Mesenchymal stem cell (in vitro differentiated cells and primary cell): Measurements from ENCODE around the gene CCDC70.
A peak's percentile ranks its signal among the peaks of the same experiment; 100 is the strongest.

ENCODE experiments used
- DNase-seq: peaks from one replicate; pipeline ENCODE4 v3.0.0-alpha.2; 2013
- H2AFZ ChIP-seq: one replicate; pipeline ENCODE4 v1.6.1; 2013; ENCODE audit warnings: low read depth, mild to moderate bottlenecking, control low read depth, inconsistent platforms, low read length, moderate library complexity
- H2AK5ac ChIP-seq: 2 replicates; pipeline ENCODE4 v1.6.1; 2013; ENCODE audit warnings: low read length, moderate library complexity, mild to moderate bottlenecking, inconsistent platforms; ENCODE audit not compliant: severe bottlenecking
- H2BK120ac ChIP-seq: one replicate; pipeline ENCODE4 v1.6.1; 2013; ENCODE audit warnings: low read depth, mild to moderate bottlenecking, inconsistent platforms, low read length, moderate library complexity
- H2BK12ac ChIP-seq, 2 experiments: one replicate each; pipeline ENCODE4 v1.6.1; 2013; ENCODE audit warnings: inconsistent platforms in 2 of 2, low read length in 2 of 2, mild to moderate bottlenecking in 2 of 2, moderate library complexity in 2 of 2, control low read depth in 1 of 2
- H2BK15ac ChIP-seq: one replicate; pipeline ENCODE4 v1.6.1; 2013; ENCODE audit warnings: mild to moderate bottlenecking, low read depth, inconsistent platforms; ENCODE audit not compliant: poor library complexity, severe bottlenecking
- H2BK5ac ChIP-seq: 2 replicates; pipeline ENCODE4 v1.6.1; 2013; ENCODE audit warnings: low read depth, mild to moderate bottlenecking, low read length, control low read depth, inconsistent platforms; ENCODE audit not compliant: poor library complexity, severe bottlenecking
- H3K14ac ChIP-seq, 2 experiments: one replicate each; pipeline ENCODE4 v1.6.1; 2013; ENCODE audit warnings: inconsistent platforms in 2 of 2, low read length in 2 of 2, control low read depth in 1 of 2, mild to moderate bottlenecking in 1 of 2, moderate library complexity in 1 of 2
- H3K18ac ChIP-seq, 2 experiments: one replicate each; pipeline ENCODE4 v1.6.1; 2013; ENCODE audit warnings: inconsistent platforms in 2 of 2, low read length in 2 of 2, control low read depth in 1 of 2, low read depth in 1 of 2, mild to moderate bottlenecking in 1 of 2
- H3K23ac ChIP-seq, 2 experiments: one replicate each; pipeline ENCODE4 v1.6.1; 2013; ENCODE audit warnings: inconsistent platforms in 2 of 2, low read length in 2 of 2, mild to moderate bottlenecking in 2 of 2, moderate library complexity in 2 of 2, control low read depth in 1 of 2
- H3K27ac ChIP-seq: 2 replicates; pipeline ENCODE4 v1.5.1; 2013; ENCODE audit warnings: mild to moderate bottlenecking, moderate library complexity, low read length, control low read depth, inconsistent platforms; ENCODE audit not compliant: poor library complexity, severe bottlenecking
- H3K27me3 ChIP-seq, 2 experiments: 2 replicates each; pipeline versions ENCODE4 v1.6.1 to v1.7.0; 2013; ENCODE audit warnings: low read length in 2 of 2, mild to moderate bottlenecking in 2 of 2, moderate library complexity in 2 of 2, control low read depth in 1 of 2, inconsistent platforms in 1 of 2; ENCODE audit not compliant: control insufficient read depth in 1 of 2, insufficient read depth in 1 of 2
- H3K36me3 ChIP-seq, 2 experiments: 2 replicates each; pipeline versions ENCODE4 v1.6.1 to v1.7.0; 2013; ENCODE audit warnings: low read length in 2 of 2, control low read depth in 1 of 2, inconsistent platforms in 1 of 2, low read depth in 1 of 2, mild to moderate bottlenecking in 1 of 2; ENCODE audit not compliant: insufficient read depth in 2 of 2, control insufficient read depth in 1 of 2
- H3K4ac ChIP-seq, 2 experiments: one replicate each; pipeline ENCODE4 v1.6.1; 2013; ENCODE audit warnings: inconsistent platforms in 2 of 2, low read length in 2 of 2, mild to moderate bottlenecking in 2 of 2, moderate library complexity in 2 of 2, control low read depth in 1 of 2, low read depth in 1 of 2
- H3K4me1 ChIP-seq: 2 replicates; pipeline ENCODE4 v1.6.1; 2013; ENCODE audit warnings: low read depth, low read length, control low read depth; ENCODE audit not compliant: control insufficient read depth, insufficient read depth
- H3K4me2 ChIP-seq: 2 replicates; pipeline ENCODE4 v1.6.1; 2013; ENCODE audit warnings: low read length, mild to moderate bottlenecking, inconsistent platforms; ENCODE audit not compliant: poor library complexity, severe bottlenecking
- H3K4me3 ChIP-seq, 2 experiments: 2 replicates each; pipeline versions ENCODE4 v1.5.1 to v1.7.0; 2013; ENCODE audit warnings: low read length in 2 of 2, mild to moderate bottlenecking in 2 of 2, control low read depth in 1 of 2, low read depth in 1 of 2; ENCODE audit not compliant: insufficient read depth in 1 of 2
- H3K79me1 ChIP-seq: replicated peaks from 2 replicates; pipeline ENCODE4 v1.6.1; 2013; ENCODE audit warnings: mild to moderate bottlenecking, control low read depth, low read length, inconsistent platforms; ENCODE audit not compliant: poor library complexity, severe bottlenecking
- H3K9ac ChIP-seq: 2 replicates; pipeline ENCODE4 v1.7.0; 2013; ENCODE audit warnings: mild to moderate bottlenecking, low read length, moderate library complexity
- H3K9me3 ChIP-seq: 2 replicates; pipeline ENCODE4 v1.7.0; 2013; ENCODE audit warnings: mild to moderate bottlenecking, low read length; ENCODE audit not compliant: control insufficient read depth
- H4K8ac ChIP-seq: one replicate; pipeline ENCODE4 v1.6.1; 2013; ENCODE audit warnings: inconsistent platforms, mild to moderate bottlenecking, low read length, moderate library complexity
- H4K91ac ChIP-seq: one replicate; pipeline ENCODE4 v1.6.1; 2013; ENCODE audit warnings: mild to moderate bottlenecking, low read length, inconsistent platforms
- WGBS: methylation state at CpG from one replicate; pipeline ENCODE4 v1.1.7; 2013; ENCODE audit warnings: mixed read lengths; 5-methylcytosine and 5-hydroxymethylcytosine counted together

The CCDC70 gene

DNA sequence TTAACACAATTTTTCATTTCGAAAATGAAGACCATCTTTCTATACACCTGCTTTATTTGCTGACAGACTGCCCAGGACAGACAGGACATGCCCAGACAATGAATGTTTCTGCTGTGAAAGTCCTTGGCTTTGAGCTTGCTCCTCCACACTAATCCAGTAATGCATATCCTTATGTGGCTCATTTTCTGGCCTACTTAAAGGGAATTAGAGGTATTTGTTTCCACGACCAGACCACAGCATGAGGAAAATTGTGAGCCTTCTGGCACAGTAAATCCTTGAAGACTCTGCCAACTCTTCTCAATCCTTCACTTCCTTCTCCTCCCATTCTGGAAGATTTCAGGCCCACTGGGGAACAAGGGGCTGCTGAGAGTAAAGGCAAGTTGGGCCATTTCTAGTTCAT, 25.7 kb downstream of the CCDC70 start:
- no peak overlapping the region for H3K4ac ChIP-seq
- H3K36me3 ChIP-seq, result no peaks in the 10 kb centered on the region
- DNase-seq, result no peak
- H2AK5ac ChIP-seq, result no peak overlapping the region
- H2BK12ac ChIP-seq, result no peak overlapping the region
- H3K4me2 ChIP-seq, result no peak overlapping the region
- H4K8ac ChIP-seq, result no peak overlapping the region
- no peak overlapping the region for H3K9ac ChIP-seq
- H3K14ac ChIP-seq, result no peak overlapping the region
- no peak overlapping the region for H2AFZ ChIP-seq
- H2BK15ac ChIP-seq, result no peak overlapping the region
- H2BK5ac ChIP-seq, result no peak overlapping the region
- no peaks in the 10 kb centered on the region for H3K79me1 ChIP-seq
- no peak overlapping the region for H3K4me3 ChIP-seq
- H3K27ac ChIP-seq, result no peak overlapping the region
- peaks cover 8% of the 10 kb centered on the region for H3K9me3 ChIP-seq
- WGBS, result 67% methylated on average over 2 of the region's 2 CpGs
- no peak overlapping the region for H3K23ac ChIP-seq
- peaks cover 19 to 39% of the 10 kb centered on the region in 2 experiments for H3K27me3 ChIP-seq
- no peak overlapping the region for H4K91ac ChIP-seq
- no peak overlapping the region for H2BK120ac ChIP-seq
- no peaks in the 10 kb centered on the region for H3K4me1 ChIP-seq
- no peak overlapping the region for H3K18ac ChIP-seq

DNA sequence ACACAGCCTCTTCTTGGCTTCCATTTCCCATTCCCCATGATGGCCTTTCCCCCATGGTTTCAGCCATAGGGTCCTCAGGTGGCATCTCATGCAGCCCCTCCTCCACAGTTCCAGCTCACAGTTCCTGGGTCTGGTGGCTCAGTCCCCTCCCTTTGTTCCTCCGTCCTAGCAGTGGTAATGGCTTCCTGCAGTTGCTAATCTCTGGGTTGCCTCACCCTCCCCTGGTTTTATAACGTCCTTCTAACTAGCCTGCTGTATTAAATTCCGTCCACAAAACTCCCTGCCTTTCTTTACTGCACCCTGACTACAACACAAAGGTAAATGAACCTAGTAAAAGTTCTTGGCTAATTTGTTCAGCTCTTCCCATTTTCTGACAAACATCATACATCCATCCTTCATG, 30.9 kb downstream of the CCDC70 start:
- Histone ChIP-seq H2BK15ac (no peak overlapping the region), H3K4me2 (no peak overlapping the region), H3K27ac (no peak overlapping the region), H3K4me3 (no peak overlapping the region), H3K14ac (no peak overlapping the region), H3K4ac (no peak overlapping the region), H3K27me3 (peaks cover 30 to 37% of the 10 kb centered on the region in 2 experiments), H4K91ac (no peak overlapping the region), H3K36me3 (no peaks in the 10 kb centered on the region), H4K8ac (no peak overlapping the region), H2BK5ac (no peak overlapping the region), H2BK120ac (no peak overlapping the region), H3K9ac (no peak overlapping the region), H3K79me1 (no peaks in the 10 kb centered on the region), H3K18ac (no peak overlapping the region), H3K23ac (no peak overlapping the region), H2AK5ac (no peak overlapping the region), H3K4me1 (no peaks in the 10 kb centered on the region), H2AFZ (no peak overlapping the region), H2BK12ac (no peak overlapping the region), H3K9me3 (no peaks in the 10 kb centered on the region)
- WGBS, result 57% methylated on average over 3 of the region's 3 CpGs
- no peak for DNase-seq

DNA sequence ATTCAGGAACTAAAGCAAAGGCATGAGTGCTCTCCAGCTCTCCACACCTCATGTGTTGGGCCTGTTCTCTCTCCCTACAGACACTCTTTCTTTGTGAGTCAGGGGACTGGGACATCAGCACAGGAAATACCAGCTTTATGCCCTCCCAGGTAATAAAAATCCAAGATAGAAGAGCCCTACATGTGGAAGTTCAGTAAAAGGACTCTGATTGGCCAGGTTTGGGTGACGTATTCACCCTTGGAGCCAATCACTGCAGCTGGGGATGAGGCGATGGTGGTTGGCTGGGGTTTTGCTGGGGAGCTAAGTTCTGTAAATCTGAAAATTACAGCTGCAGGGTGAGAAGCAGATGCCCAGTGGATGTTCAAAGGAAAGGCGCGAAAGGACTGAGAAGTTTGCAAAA, 32.5 kb downstream of the CCDC70 start:
- Histone ChIP-seq H2BK15ac (no peak overlapping the region), H3K79me1 (no peaks in the 10 kb centered on the region), H3K4me3 (no peak overlapping the region), H3K4me1 (no peaks in the 10 kb centered on the region), H3K27ac (no peak overlapping the region), H2BK5ac (no peak overlapping the region), H3K27me3 (peaks cover 34 to 37% of the 10 kb centered on the region in 2 experiments), H2BK12ac (no peak overlapping the region), H3K9me3 (no peaks in the 10 kb centered on the region), H3K4me2 (no peak overlapping the region), H3K9ac (no peak overlapping the region), H3K23ac (no peak overlapping the region), H4K8ac (no peak overlapping the region), H3K36me3 (no peaks in the 10 kb centered on the region), H4K91ac (no peak overlapping the region), H3K4ac (no peak overlapping the region), H3K18ac (no peak overlapping the region), H2AFZ (no peak overlapping the region), H3K14ac (no peak overlapping the region), H2AK5ac (no peak overlapping the region), H2BK120ac (no peak overlapping the region)
- DNase-seq, result no peak
- whole genome bisulfite sequencing, result 87% methylated on average over 4 of the region's 4 CpGs

DNA sequence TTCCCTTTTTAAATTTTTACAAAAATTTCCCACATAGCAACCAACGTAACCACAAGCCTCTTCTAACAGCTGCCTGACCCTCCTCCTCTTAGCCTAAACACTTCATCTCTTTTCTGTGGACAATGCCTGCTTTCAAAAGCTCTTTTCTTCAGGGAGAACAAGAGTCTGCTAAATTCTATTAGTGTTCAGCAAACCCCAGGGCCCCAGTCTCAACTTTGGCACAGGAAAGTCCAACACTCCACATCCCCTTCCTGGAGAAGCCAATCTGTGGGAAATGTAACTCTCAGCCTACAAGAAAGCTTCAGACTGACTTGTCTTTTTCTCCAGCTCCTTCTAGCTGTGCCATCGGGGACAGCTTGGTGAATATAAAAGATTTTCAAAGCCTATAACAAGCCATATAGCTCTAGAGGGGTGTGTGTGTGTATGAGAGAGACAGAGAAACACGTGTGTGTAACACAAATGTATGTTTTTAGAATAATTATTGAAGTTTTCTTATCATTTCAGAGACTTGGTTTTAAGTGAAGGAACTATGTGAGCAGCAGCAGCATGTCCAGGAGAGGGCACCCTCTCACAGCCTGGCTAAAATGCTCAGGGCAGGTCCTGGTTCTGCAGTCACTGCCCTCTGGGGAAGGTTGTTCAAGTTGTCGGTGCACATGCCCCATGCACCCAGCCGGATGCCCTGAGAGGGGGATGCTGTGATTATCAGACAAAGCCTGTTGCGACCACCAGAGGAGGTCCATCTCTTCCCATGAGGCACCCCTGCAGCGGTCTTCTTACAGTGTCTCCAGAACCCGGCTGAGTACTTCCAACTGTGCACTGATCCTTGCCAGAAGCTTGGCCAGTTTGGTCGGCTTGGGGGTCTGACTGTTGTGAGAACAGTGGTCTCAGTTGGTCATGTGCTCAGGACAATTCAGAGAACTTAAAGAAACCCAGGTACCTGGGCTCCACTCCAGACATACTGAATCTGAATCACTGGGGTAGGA, 34.4 kb downstream of the CCDC70 start:
- Histone ChIP-seq H2BK120ac (no peak overlapping the region), H3K4me3 (no peak overlapping the region), H2BK15ac (no peak overlapping the region), H4K91ac (no peak overlapping the region), H3K9ac (no peak overlapping the region), H3K27ac (no peak overlapping the region), H3K36me3 (no peaks in the 10 kb centered on the region), H3K9me3 (no peaks in the 10 kb centered on the region), H3K27me3 (peaks cover 34 to 41% of the 10 kb centered on the region in 2 experiments), H2BK5ac (no peak overlapping the region), H3K79me1 (no peaks in the 10 kb centered on the region), H3K23ac (no peak overlapping the region), H4K8ac (no peak overlapping the region), H3K4me2 (no peak overlapping the region), H3K4me1 (no peaks in the 10 kb centered on the region), H2BK12ac (no peak overlapping the region), H2AK5ac (no peak overlapping the region), H3K14ac (no peak overlapping the region), H3K18ac (no peak overlapping the region), H2AFZ (no peak overlapping the region), H3K4ac (no peak overlapping the region)
- WGBS, result 53% methylated on average over 8 of the region's 9 CpGs
- DNase-seq, result peak; percentile 64
